Kidney epithelial cell (primary cell): ENCODE measurements around the gene HPCA. TPM values are rescaled to one million over a fixed set of nuclear protein-coding genes. Genes with fewer than 3 reads are reported as not detected.

ENCODE experiments used
- DNase-seq: peaks from one replicate; pipeline ENCODE4 v3.0.0-alpha.2; 2010; ENCODE audit warnings: low read depth
- H3K27me3 ChIP-seq: 2 replicates; pipeline ENCODE4 v1.6.0; 2011; ENCODE audit warnings: low read length; ENCODE audit not compliant: control insufficient read depth, insufficient read depth
- H3K36me3 ChIP-seq: 2 replicates; pipeline ENCODE4 v1.5.1; 2011; ENCODE audit warnings: low read length; ENCODE audit not compliant: control insufficient read depth, insufficient read depth
- H3K4me3 ChIP-seq: 2 replicates; pipeline ENCODE4 v1.5.1; 2011; ENCODE audit warnings: low read depth, mild to moderate bottlenecking, control low read depth, low read length
- CTCF ChIP-seq: IDR thresholded peaks from 2 replicates; pipeline ENCODE4 v1.5.1; 2011; ENCODE audit warnings: mild to moderate bottlenecking, moderate library complexity, low read length, control low read depth, inconsistent platforms; ENCODE audit not compliant: insufficient read depth, poor library complexity, severe bottlenecking
- total RNA-seq: library from RNA; depleted of rRNA; stranded (reverse); fragments of >200 nt; gene quantifications from 2 replicates; pipeline ENCODE4 v1.2.3, GENCODE V29; 2015

HPCA gene
- total RNA-seq, 1 donor from 2014 or later: not detected

GRCh38 chr1:32884726-32885125, 1.6 kb upstream of the HPCA start:
- no peak for DNase-seq
- Histone ChIP-seq H3K4me3 (no peak overlapping the region), H3K36me3 (no peaks in the 10 kb centered on the region), H3K27me3 (peaks cover 55% of the 10 kb centered on the region)
- TF ChIP-seq CTCF: no peak

- TF ChIP-seq CTCF: no peak
- Histone ChIP-seq H3K36me3 (no peaks in the 10 kb centered on the region), H3K27me3 (peaks cover 55% of the 10 kb centered on the region), H3K4me3 (no peak overlapping the region)
- no peak for DNase-seq
Observed at GRCh38 chr1:32885676-32886003, 651 bp upstream of the HPCA start.

GRCh38 chr1:32886828-32887414, 630 bp downstream of the HPCA start:
- Histone ChIP-seq H3K36me3 (no peaks in the 10 kb centered on the region), H3K4me3 (no peak overlapping the region), H3K27me3 (peaks cover 52% of the 10 kb centered on the region)
- TF ChIP-seq CTCF: no peak
- DNase-seq: no peak

GRCh38 chr1:32887623-32888022, 1.3 kb downstream of the HPCA start:
- H3K27me3 ChIP-seq: peaks cover 52% of the 10 kb centered on the region
- no peak for DNase-seq
- H3K4me3 ChIP-seq: no peak overlapping the region
- no peaks in the 10 kb centered on the region for H3K36me3 ChIP-seq
- TF ChIP-seq CTCF: no peak

GRCh38 chr1:32888134-32888533, 1.8 kb downstream of the HPCA start:
- no peak for TF ChIP-seq CTCF
- no peak for DNase-seq
- Histone ChIP-seq H3K27me3 (peaks cover 52% of the 10 kb centered on the region), H3K36me3 (no peaks in the 10 kb centered on the region), H3K4me3 (no peak overlapping the region)

GRCh38 chr1:32888677-32889420, 2.6 kb downstream of the HPCA start:
- H3K27me3 ChIP-seq: peaks cover 45% of the 10 kb centered on the region
- no peaks in the 10 kb centered on the region for H3K36me3 ChIP-seq
- no peak for DNase-seq
- no peak for TF ChIP-seq CTCF
- H3K4me3 ChIP-seq: no peak overlapping the region
